ENCODE results near the gene SLC25A2. TPM values are rescaled to one million over a fixed set of nuclear protein-coding genes. Genes with fewer than 3 reads are reported as not detected.

The SLC25A2 gene
- total and polyA plus RNA-seq, 2 of the 13 experiments (the other 11 are each of a cell fraction or from before 2014, with no cell fraction given), result 0.13 TPM; not detected in 1

- no peak for TF ChIP-seq SRSF4 (IDR thresholded peaks at IDR 0.05; ENCODE audit: low read depth, low read length, poor library complexity, severe bottlenecking)
- TF ChIP-seq ZMAT3 (CRISPR knock-in tag; conservative IDR thresholded peaks at IDR 0.05), result peak; percentile 88
- peak; percentile 87 for TF ChIP-seq ZNF567 (CRISPR knock-in tag; IDR thresholded peaks at IDR 0.05; ENCODE audit: borderline replicate concordance)
- peak; percentile 94 for TF ChIP-seq ZNF607 (CRISPR knock-in tag; IDR thresholded peaks at IDR 0.05; ENCODE audit: borderline replicate concordance)
- no peak; the same call in none of the 2 replicates for TF ChIP-seq TOPORS (CRISPR knock-in tag; IDR thresholded peaks at IDR 0.05)
- no peak for TF ChIP-seq TBX3 (IDR thresholded peaks at IDR 0.05; ENCODE audit: borderline replicate concordance)
- peak; percentile 91; the same call in 1 of the 2 replicates for TF ChIP-seq REL (CRISPR knock-in tag; conservative IDR thresholded peaks at IDR 0.05)
- TF ChIP-seq ARNT (IDR thresholded peaks at IDR 0.05), result no peak
- peak; percentile 71 for TF ChIP-seq TFDP2 (CRISPR knock-in tag; IDR thresholded peaks at IDR 0.05)
- TF ChIP-seq ZNF547 (CRISPR knock-in tag; IDR thresholded peaks at IDR 0.05), result peak; percentile 94
- TF ChIP-seq SNAPC5 (CRISPR knock-in tag; IDR thresholded peaks at IDR 0.05; ENCODE audit: borderline replicate concordance), result no peak
- TF ChIP-seq CBX1 (IDR thresholded peaks at IDR 0.05; ENCODE audit: low read depth), result peak; percentile 54
- TF ChIP-seq ZNF780A (CRISPR knock-in tag; IDR thresholded peaks at IDR 0.05), result peak; percentile 86; the same call in 1 of the 2 replicates
- no peak for TF ChIP-seq NR2F6 (IDR thresholded peaks at IDR 0.05)
- 0 out of 2 replicates have a peak, but pooled peaks have one; percentile 9 for TF ChIP-seq NR2F6 (CRISPR knock-in tag; IDR thresholded peaks at IDR 0.05)
- TF ChIP-seq ZNF138 (CRISPR knock-in tag; IDR thresholded peaks at IDR 0.05; ENCODE audit: low read depth), result no peak; the same call in 1 of the 2 replicates
- no peak for TF ChIP-seq ZSCAN20 (CRISPR knock-in tag; IDR thresholded peaks at IDR 0.05; ENCODE audit: borderline replicate concordance)
- peak; percentile 64; the same call in 1 of the 2 replicates for TF ChIP-seq ZNF234 (CRISPR knock-in tag; conservative IDR thresholded peaks at IDR 0.05)
- TF ChIP-seq HDAC1 (CRISPR knock-in tag; IDR thresholded peaks at IDR 0.05), result peak; percentile 59
- TF ChIP-seq, protein P1, sequence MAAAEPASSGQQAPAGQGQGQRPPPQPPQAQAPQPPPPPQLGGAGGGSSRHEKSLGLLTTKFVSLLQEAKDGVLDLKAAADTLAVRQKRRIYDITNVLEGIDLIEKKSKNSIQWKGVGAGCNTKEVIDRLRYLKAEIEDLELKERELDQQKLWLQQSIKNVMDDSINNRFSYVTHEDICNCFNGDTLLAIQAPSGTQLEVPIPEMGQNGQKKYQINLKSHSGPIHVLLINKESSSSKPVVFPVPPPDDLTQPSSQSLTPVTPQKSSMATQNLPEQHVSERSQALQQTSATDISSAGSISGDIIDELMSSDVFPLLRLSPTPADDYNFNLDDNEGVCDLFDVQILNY (CRISPR knock-in tag; conservative IDR thresholded peaks at IDR 0.05), result 0 out of 2 replicates have a peak, but pooled peaks have one; percentile 42
- TF ChIP-seq ZBTB7A (CRISPR knock-in tag; IDR thresholded peaks at IDR 0.05), result no peak; the same call in 1 of the 2 replicates
- peak; percentile 30; the same call in 1 of the 2 replicates for TF ChIP-seq HOXA3 (CRISPR knock-in tag; IDR thresholded peaks at IDR 0.05)
- TF ChIP-seq NBN (conservative IDR thresholded peaks at IDR 0.05), result no peak
- peak; percentile 87 for TF ChIP-seq SALL1 (CRISPR knock-in tag; IDR thresholded peaks at IDR 0.05)
- no peak for TF ChIP-seq ZFP36 (IDR thresholded peaks at IDR 0.05; ENCODE audit: borderline replicate concordance, low read depth, low read length, partially characterized antibody)
- TF ChIP-seq SRY (CRISPR knock-in tag; IDR thresholded peaks at IDR 0.05), result peak; percentile 95; the same call in 1 of the 2 replicates
- TF ChIP-seq SAP130 (CRISPR knock-in tag; IDR thresholded peaks at IDR 0.05; ENCODE audit: low read depth), result peak; percentile 85
- TF ChIP-seq ZNF550 (CRISPR knock-in tag; IDR thresholded peaks at IDR 0.05; ENCODE audit: borderline replicate concordance), result 0 out of 2 replicates have a peak, but pooled peaks have one; percentile 15
- TF ChIP-seq ZNF350 (CRISPR knock-in tag; IDR thresholded peaks at IDR 0.05; ENCODE audit: borderline replicate concordance, low read depth), result peak; percentile 95
Measured at GRCh38 chr5:141320225-141321169, 16.6 kb upstream of the SLC25A2 start, which contains the start of gene TAF7 (continued).
